PC-9 (cell line): ENCODE measurements around the gene IFITM10.

ENCODE experiments used
- EZH2 ChIP-seq: fragments of 200-600 bp; sonication (generic); IDR thresholded peaks from 2 replicates; pipeline ENCODE4 v1.8.0; 2017; ENCODE audit warnings: antibody characterized with exemption, low read depth
- TF ChIP-seq, protein P1 (sequence below): fragments of 200-600 bp; sonication (generic); conservative IDR thresholded peaks from 2 replicates; pipeline ENCODE4 v1.6.1; 2017; ENCODE audit warnings: mixed run types, antibody characterized with exemption, mild to moderate bottlenecking, moderate library complexity

GRCh38 chr11:1756791-1757771 is 6.7 kb upstream of the IFITM10 start:
- TF ChIP-seq, protein P1, sequence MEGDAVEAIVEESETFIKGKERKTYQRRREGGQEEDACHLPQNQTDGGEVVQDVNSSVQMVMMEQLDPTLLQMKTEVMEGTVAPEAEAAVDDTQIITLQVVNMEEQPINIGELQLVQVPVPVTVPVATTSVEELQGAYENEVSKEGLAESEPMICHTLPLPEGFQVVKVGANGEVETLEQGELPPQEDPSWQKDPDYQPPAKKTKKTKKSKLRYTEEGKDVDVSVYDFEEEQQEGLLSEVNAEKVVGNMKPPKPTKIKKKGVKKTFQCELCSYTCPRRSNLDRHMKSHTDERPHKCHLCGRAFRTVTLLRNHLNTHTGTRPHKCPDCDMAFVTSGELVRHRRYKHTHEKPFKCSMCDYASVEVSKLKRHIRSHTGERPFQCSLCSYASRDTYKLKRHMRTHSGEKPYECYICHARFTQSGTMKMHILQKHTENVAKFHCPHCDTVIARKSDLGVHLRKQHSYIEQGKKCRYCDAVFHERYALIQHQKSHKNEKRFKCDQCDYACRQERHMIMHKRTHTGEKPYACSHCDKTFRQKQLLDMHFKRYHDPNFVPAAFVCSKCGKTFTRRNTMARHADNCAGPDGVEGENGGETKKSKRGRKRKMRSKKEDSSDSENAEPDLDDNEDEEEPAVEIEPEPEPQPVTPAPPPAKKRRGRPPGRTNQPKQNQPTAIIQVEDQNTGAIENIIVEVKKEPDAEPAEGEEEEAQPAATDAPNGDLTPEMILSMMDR, result no peak
- TF ChIP-seq EZH2, result no peak
